ENCODE results near the gene KLF13.

Gene KLF13

GRCh38 chr15:31307270-31308184 is 19.1 kb upstream of the KLF13 start:
- no peak for TF ChIP-seq CTCF (IDR thresholded peaks at IDR 0.05; ENCODE audit: low read depth, low read length)
- H3K4me3 ChIP-seq (replicated peaks in 1 of 2; ENCODE audit: low read depth in 2 of 2, low read length in 2 of 2) = no peak overlapping the region
- no peak for DNase-seq (ENCODE audit: low read depth in 2 of 2)

GRCh38 chr15:31308185-31308639 is 18.4 kb upstream of the KLF13 start:
- TF ChIP-seq CTCF (IDR thresholded peaks at IDR 0.05; ENCODE audit: low read depth, low read length) = no peak
- DNase-seq (ENCODE audit: low read depth in 2 of 2) = no peak
- H3K4me3 ChIP-seq (replicated peaks in 1 of 2; ENCODE audit: low read depth in 2 of 2, low read length in 2 of 2) = no peak overlapping the region

- H3K4me3 ChIP-seq (replicated peaks in 1 of 2; ENCODE audit: low read depth in 2 of 2, low read length in 2 of 2) = no peak overlapping the region
- TF ChIP-seq CTCF (IDR thresholded peaks at IDR 0.05; ENCODE audit: low read depth, low read length) = no peak
- DNase-seq (ENCODE audit: low read depth in 2 of 2) = no peak
Measured at GRCh38 chr15:31309893-31310606, 16.6 kb upstream of the KLF13 start.

GRCh38 chr15:31311735-31312619 is 14.7 kb upstream of the KLF13 start:
- DNase-seq (ENCODE audit: low read depth in 2 of 2) = no peak
- no peak for TF ChIP-seq CTCF (IDR thresholded peaks at IDR 0.05; ENCODE audit: low read depth, low read length)

GRCh38 chr15:31313223-31313622 is 13.4 kb upstream of the KLF13 start:
- no peak overlapping the region for H3K4me3 ChIP-seq (replicated peaks in 1 of 2; ENCODE audit: low read depth in 2 of 2, low read length in 2 of 2)
- no peak for DNase-seq (ENCODE audit: low read depth in 2 of 2)
- no peak for TF ChIP-seq CTCF (IDR thresholded peaks at IDR 0.05; ENCODE audit: low read depth, low read length)

More at GRCh38 chr15:31311735-31312619, 14.7 kb upstream of the KLF13 start:
- no peak overlapping the region for H3K4me3 ChIP-seq (replicated peaks in 1 of 2; ENCODE audit: low read depth in 2 of 2, low read length in 2 of 2)

GRCh38 chr15:31314380-31314779 is 12.3 kb upstream of the KLF13 start:
- no peak overlapping the region for H3K4me3 ChIP-seq (replicated peaks in 1 of 2; ENCODE audit: low read depth in 2 of 2, low read length in 2 of 2)
- DNase-seq (ENCODE audit: low read depth in 2 of 2) = no peak
- no peak for TF ChIP-seq CTCF (IDR thresholded peaks at IDR 0.05; ENCODE audit: low read depth, low read length)
